ENCODE data around the gene PACSIN1. TPM values are rescaled to one million over a fixed set of nuclear protein-coding genes. Genes with fewer than 3 reads are reported as not detected.
"Not testable (repeated sequence)": the region's sequence is repeated elsewhere in the genome, so short reads cannot be mapped to it uniquely, and the experiment has no call there.

Gene PACSIN1
- total and polyA plus RNA-seq, 12 donors, result 0.77 to 11.2 (median 5.9) TPM

DNA sequence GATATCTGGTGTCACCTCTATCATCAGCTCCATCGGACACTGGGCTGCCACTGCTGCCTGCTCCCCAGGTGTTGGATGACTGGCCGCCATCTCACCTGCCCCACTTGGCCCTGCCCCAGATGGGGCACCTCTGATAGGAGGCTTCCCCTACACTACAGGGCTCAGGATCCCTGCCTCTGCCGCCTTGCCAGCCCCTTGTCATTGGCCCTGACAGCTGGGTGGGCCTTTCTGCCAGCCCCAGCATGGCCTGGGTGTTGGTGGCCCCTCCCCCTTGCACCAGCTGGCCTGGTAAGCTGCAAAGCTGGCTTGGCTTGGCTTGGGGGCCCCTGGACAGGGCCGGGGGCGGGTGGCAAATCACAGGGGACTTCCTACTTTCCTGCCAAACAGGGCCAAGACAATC, 10.6 kb downstream of the PACSIN1 start:
- Histone ChIP-seq H3K27ac (no peak overlapping the region), H3K9me3 (peaks cover 0 to 12% (median 0%) of the 10 kb centered on the region in 11 donors), H3K4me1 (no peaks in the 10 kb centered on the region), H3K27me3 (no peaks in the 10 kb centered on the region), H3K36me3 (no peaks in the 10 kb centered on the region), H3K4me3 (no peak overlapping the region)
- no peak for ATAC-seq
- DNase-seq, result no peak
- 58 to 64% methylated on average over 5 of the region's 5 CpGs for WGBS, 2 donors
- TF ChIP-seq, protein P1, sequence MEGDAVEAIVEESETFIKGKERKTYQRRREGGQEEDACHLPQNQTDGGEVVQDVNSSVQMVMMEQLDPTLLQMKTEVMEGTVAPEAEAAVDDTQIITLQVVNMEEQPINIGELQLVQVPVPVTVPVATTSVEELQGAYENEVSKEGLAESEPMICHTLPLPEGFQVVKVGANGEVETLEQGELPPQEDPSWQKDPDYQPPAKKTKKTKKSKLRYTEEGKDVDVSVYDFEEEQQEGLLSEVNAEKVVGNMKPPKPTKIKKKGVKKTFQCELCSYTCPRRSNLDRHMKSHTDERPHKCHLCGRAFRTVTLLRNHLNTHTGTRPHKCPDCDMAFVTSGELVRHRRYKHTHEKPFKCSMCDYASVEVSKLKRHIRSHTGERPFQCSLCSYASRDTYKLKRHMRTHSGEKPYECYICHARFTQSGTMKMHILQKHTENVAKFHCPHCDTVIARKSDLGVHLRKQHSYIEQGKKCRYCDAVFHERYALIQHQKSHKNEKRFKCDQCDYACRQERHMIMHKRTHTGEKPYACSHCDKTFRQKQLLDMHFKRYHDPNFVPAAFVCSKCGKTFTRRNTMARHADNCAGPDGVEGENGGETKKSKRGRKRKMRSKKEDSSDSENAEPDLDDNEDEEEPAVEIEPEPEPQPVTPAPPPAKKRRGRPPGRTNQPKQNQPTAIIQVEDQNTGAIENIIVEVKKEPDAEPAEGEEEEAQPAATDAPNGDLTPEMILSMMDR (IDR thresholded peaks at IDR 0.05), result no peak
- intact Hi-C loops (cut with DNase I), result no loop called here

DNA sequence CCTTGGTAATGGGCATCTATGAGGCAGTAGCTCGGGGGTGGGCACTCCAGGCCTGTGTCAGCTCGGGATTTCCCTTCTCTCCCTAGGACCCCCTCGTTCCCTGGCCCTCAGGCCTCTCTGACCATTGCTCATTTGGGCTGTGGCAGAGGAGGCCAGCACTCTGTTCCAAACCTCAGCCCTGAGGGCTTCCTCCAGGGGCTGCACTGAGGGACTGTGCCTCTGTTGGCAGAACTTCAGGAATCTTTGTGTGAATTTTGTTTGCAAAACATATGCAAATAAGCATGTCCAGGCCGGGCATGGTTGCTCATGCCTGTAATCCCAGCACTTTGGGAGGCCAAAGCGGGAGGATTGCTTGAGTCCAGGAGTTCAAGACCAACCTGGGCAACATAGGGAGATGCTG, 11.0 kb downstream of the PACSIN1 start:
- no peaks in the 10 kb centered on the region for H3K27me3 ChIP-seq
- DNase-seq (no peak), ATAC-seq (peak in 1 of 8 donors; percentile 14)
- peaks cover 0 to 12% (median 0%) of the 10 kb centered on the region in 11 donors for H3K9me3 ChIP-seq
- 62 to 68% methylated on average over 5 of the region's 5 CpGs for WGBS, 2 donors
- no peaks in the 10 kb centered on the region for H3K36me3 ChIP-seq
- H3K27ac ChIP-seq, result no peak overlapping the region
- intact Hi-C loops (cut with DNase I), result no loop called here
- no peak overlapping the region for H3K4me3 ChIP-seq
- TF ChIP-seq, protein P1 (IDR thresholded peaks at IDR 0.05), result no peak
- no peaks in the 10 kb centered on the region for H3K4me1 ChIP-seq

DNA sequence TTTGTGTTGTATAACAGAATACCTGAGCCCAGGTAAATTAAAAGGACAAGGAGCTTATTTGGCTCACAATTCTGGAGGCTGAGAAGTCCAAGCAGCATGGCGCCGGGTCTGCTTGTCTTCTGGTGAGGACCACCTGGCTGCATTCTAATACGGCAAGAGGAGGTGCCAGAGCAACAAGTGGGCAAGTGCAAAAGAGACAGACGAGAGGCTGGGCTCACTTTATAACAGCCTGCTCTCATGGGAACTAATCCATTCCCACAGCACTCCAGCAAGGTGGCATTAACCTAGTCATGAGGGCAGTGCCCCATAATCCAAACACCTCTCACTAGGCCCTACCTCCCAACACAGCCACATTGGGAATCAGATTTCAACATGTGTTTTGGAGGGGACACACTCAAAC, 12.9 kb downstream of the PACSIN1 start:
- DNase-seq, result no peak
- TF ChIP-seq, protein P1 (IDR thresholded peaks at IDR 0.05), result no peak
- WGBS, 2 donors, result 89 to 95% methylated on average over 4 of the region's 4 CpGs
- intact Hi-C loops (cut with DNase I), result loop anchor here in 1 of 10 donors (1.0 kb wide), 1 partner anchor 39 kb away; no protein-coding TSS in a partner anchor
- no peak for ATAC-seq
- Histone ChIP-seq H3K4me1 (no peaks in the 10 kb centered on the region), H3K36me3 (no peaks in the 10 kb centered on the region), H3K27me3 (no peaks in the 10 kb centered on the region), H3K4me3 (no peak overlapping the region), H3K27ac (no peak overlapping the region), H3K9me3 (peaks cover 0 to 6% (median 0%) of the 10 kb centered on the region in 11 donors)

DNA sequence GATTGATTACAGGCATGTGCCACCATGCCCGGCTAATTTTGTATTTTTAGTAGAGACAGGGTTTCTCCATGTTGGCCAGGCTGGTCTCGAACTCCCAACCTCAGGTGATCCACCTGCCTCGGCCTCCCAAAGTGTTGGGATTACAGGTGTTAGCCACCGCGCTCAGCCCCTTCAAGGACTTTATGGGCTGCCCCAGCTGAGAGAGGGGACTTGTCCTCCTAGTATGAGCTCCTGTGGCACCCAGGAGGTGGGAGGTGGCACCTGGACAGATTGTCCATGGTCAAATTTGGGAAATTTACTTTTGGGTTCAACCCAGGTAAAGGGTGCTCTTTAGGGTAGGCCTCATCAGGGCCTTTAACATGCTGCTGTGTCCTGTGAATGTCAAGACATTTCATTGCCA, 17.9 kb downstream of the PACSIN1 start:
- DNase-seq; ATAC-seq; intact Hi-C loops (cut with DNase I); H3K27ac ChIP-seq; H3K4me3 ChIP-seq; H3K36me3 ChIP-seq; H3K4me1 ChIP-seq; H3K27me3 ChIP-seq; H3K9me3 ChIP-seq: not testable (repeated sequence)
- 95% methylated on average over 5 of the region's 5 CpGs for WGBS, 2 donors

DNA sequence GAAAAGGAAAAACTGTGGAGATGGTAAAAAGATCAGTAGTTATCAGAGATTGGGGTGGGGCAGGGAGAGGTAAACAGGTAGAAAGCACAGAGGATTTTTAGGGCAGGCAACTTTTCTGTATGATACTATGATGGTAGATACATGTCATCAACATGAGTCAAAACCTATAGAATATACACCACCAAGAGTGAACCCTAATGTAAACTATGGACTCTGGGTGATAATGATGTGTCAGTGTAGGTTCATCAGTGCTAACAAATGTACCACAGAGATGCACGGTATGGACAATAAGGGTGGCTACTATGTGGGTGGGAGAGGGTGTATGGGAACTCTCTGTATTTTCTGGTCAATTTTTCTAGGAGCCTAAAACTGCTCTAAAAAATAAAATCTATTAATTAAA, 18.5 kb downstream of the PACSIN1 start:
- no peaks in the 10 kb centered on the region for H3K9me3 ChIP-seq
- DNase-seq (no peak), ATAC-seq (no peak)
- no peaks in the 10 kb centered on the region for H3K36me3 ChIP-seq
- H3K4me3 ChIP-seq, result no peak overlapping the region
- TF ChIP-seq, protein P1 (IDR thresholded peaks at IDR 0.05), result no peak
- H3K27ac ChIP-seq, result no peak overlapping the region
- no peaks in the 10 kb centered on the region for H3K4me1 ChIP-seq
- intact Hi-C loops (cut with DNase I), result no loop called here
- H3K27me3 ChIP-seq, result no peaks in the 10 kb centered on the region
- WGBS, 2 donors, result 71 to 80% methylated on average over 1 of the region's 1 CpG
